ENCODE measurements around the gene KSR2. TPM values are rescaled to one million over a fixed set of nuclear protein-coding genes. Genes with fewer than 3 reads are reported as not detected.

The KSR2 gene
- total RNA-seq, 1 experiment from 2014 or later = 1.3 TPM

GRCh38 chr12:117516034-117516433, 452.8 kb downstream of the KSR2 start:
- Mint-ChIP-seq H3K4me1 (peaks cover 33 to 41% of the 10 kb centered on the region in 2 experiments), H3K9me3 (no peaks in the 10 kb centered on the region), H3K36me3 (ENCODE audit: insufficient read depth in 1 of 3, low read depth in 3 of 3) (no peaks in the 10 kb centered on the region; a peak in 1 of 7 replicates), H3K4me3 (no peak overlapping the region), H3K27me3 (ENCODE audit: low read depth) (peaks cover 4% of the 10 kb centered on the region; the same call in 1 of the 2 replicates), H3K27ac (no peak overlapping the region)
- no peak for DNase-seq
- Histone ChIP-seq H4K8ac (replicated peaks; ENCODE audit: insufficient read length, low read depth, low read length) (no peak overlapping the region), H3K9me3 (ENCODE audit: control insufficient read depth, low read depth, low read length) (no peaks in the 10 kb centered on the region), H2BK15ac (ENCODE audit: low read depth, low read length) (no peak overlapping the region), H3K79me2 (ENCODE audit: insufficient read depth, low read length) (no peaks in the 10 kb centered on the region), H2AK5ac (ENCODE audit: insufficient read length, low read length) (no peak overlapping the region), H3T11ph (ENCODE audit: low read length) (no peak overlapping the region), H3K4me2 (ENCODE audit: insufficient read depth, insufficient read length, low read length) (no peak overlapping the region), H3K79me1 (ENCODE audit: insufficient read depth, low read depth, low read length, poor library complexity, severe bottlenecking) (no peaks in the 10 kb centered on the region), H3K9ac (ENCODE audit: extremely low read depth, insufficient read length, low read length) (no peak overlapping the region), H4K5ac (ENCODE audit: insufficient read length, low read depth, low read length) (no peak overlapping the region), H2BK120ac (ENCODE audit: low read depth, low read length, poor library complexity, severe bottlenecking) (no peak overlapping the region), H4K20me1 (ENCODE audit: control insufficient read depth, insufficient read depth, insufficient read length) (no peaks in the 10 kb centered on the region), H3K4ac (ENCODE audit: low read depth, low read length) (no peak overlapping the region), H3K23me2 (ENCODE audit: insufficient read length, low read depth, low read length, poor library complexity, severe bottlenecking) (no peaks in the 10 kb centered on the region), H3K4me1 (ENCODE audit: insufficient read depth, low read length) (peaks cover 8% of the 10 kb centered on the region; the same call in 1 of the 2 replicates), H3K23ac (ENCODE audit: insufficient read length, low read depth, low read length) (no peak overlapping the region), H2BK5ac (ENCODE audit: insufficient read length, low read length) (no peak overlapping the region), H4K91ac (ENCODE audit: insufficient read length, low read depth, low read length) (no peak overlapping the region), H3K27ac (ENCODE audit: insufficient read length, low read depth, low read length) (no peak overlapping the region), H2BK20ac (ENCODE audit: low read depth, low read length, poor library complexity, severe bottlenecking) (no peak overlapping the region), H2AFZ (ENCODE audit: low read length) (no peak overlapping the region), H3K56ac (ENCODE audit: insufficient read length, low read depth, low read length) (no peak overlapping the region), H2BK12ac (ENCODE audit: insufficient read length, low read depth, low read length) (no peak overlapping the region), H3K27me3 (ENCODE audit: insufficient read depth, low read length) (no peaks in the 10 kb centered on the region), H3K14ac (ENCODE audit: insufficient read depth, low read length) (no peak overlapping the region), H3K18ac (ENCODE audit: insufficient read length, low read depth, low read length) (no peak overlapping the region)
- WGBS (ENCODE audit: extremely low coverage, insufficient read length, low lambda C conversion rate) = no CpG with 5 or more reads among the region's 4 CpGs
- no peak for TF ChIP-seq CTCF (conservative IDR thresholded peaks at IDR 0.05)

Data from H9 (cell line).